Adipocyte (in vitro differentiated cells): ENCODE data around the gene CSMD2.
A peak's percentile ranks its signal among the peaks of the same experiment; 100 is the strongest.

Experiments used
- DNase-seq: peaks from one replicate; pipeline ENCODE4 v3.0.0-alpha.2; 2015; ENCODE audit warnings: low read depth
- H3K27me3 ChIP-seq: replicated peaks from 2 replicates; pipeline ENCODE4 v1.7.0; 2013; ENCODE audit warnings: mild to moderate bottlenecking, low read length, moderate library complexity; ENCODE audit not compliant: control insufficient read depth, insufficient read depth
- H3K36me3 ChIP-seq: 2 replicates; pipeline ENCODE4 v1.7.0; 2013; ENCODE audit warnings: low read length, mild to moderate bottlenecking, moderate library complexity; ENCODE audit not compliant: control insufficient read depth, insufficient read depth, severe bottlenecking
- H3K4me1 ChIP-seq: 2 replicates; pipeline ENCODE4 v1.7.0; 2013; ENCODE audit warnings: mild to moderate bottlenecking, low read length, moderate library complexity; ENCODE audit not compliant: control insufficient read depth, insufficient read depth
- H3K4me3 ChIP-seq: 2 replicates; pipeline ENCODE4 v1.7.0; 2013; ENCODE audit warnings: mild to moderate bottlenecking, low read length, moderate library complexity
- H3K9ac ChIP-seq: 2 replicates; pipeline ENCODE4 v1.7.0; 2013; ENCODE audit warnings: mild to moderate bottlenecking, low read length, moderate library complexity
- H3K9me3 ChIP-seq: 2 replicates; pipeline ENCODE4 v1.7.0; 2013; ENCODE audit warnings: mild to moderate bottlenecking, low read length, moderate library complexity; ENCODE audit not compliant: control insufficient read depth

CSMD2 gene

DNA sequence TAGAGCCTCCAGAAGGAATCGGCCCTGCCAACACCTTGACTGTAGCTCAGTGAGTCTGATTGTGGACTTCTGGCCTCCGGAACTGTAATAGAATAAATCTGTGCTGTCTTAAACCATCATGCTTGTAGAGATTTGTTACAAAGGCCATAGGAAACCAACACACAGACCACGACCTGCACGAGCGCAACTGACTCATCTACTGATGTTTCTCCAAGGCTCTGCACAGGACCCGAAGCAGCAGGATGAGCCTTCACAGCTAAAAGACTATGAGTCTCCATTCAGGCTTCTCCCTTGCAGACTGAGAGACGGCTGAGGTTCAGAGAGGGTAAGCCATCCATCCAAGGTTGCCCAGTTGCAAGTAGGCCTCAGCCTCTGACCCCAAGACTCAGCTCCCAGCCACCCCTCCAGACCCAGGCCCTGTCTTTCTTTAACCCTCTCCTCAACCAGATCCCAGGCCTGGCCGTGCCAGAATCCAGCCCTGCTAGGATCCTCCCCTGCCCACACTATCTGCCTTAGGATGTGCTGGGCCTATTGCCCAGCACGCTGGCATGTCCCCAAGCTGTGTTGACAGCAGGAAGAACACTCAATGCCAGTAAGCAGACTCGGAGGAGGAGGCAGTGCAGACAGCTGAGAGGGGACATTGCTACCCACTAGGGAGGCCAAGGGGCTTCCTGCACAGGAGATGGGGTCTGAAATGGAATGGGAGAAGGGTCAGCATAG is 192.2 kb downstream of the CSMD2 start:
- peaks cover 44% of the 10 kb centered on the region for H3K4me1 ChIP-seq
- no peaks in the 10 kb centered on the region for H3K36me3 ChIP-seq
- H3K9me3 ChIP-seq, result no peaks in the 10 kb centered on the region
- no peak overlapping the region for H3K9ac ChIP-seq
- no peak overlapping the region for H3K4me3 ChIP-seq
- no peaks in the 10 kb centered on the region for H3K27me3 ChIP-seq
- DNase-seq, result no peak

DNA sequence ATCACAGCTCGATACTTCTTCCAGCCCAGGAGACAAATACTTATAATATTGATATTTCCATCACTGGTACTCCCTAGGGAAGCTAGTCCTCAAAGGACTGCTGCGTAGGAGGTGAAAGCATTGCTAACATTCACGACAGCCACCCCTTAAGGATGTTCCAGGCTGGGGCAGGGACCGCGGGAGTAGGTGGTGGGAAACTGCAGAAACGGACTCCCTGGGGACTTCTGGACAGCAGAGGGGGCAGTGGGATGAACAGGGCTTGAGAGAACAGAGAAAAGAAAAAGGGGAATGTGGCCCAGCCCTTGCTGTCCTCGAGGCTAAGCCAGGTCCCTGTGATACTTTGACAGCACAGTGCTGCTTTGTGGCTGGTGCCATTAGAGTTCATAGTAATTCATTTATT is 193.1 kb downstream of the CSMD2 start:
- no peaks in the 10 kb centered on the region for H3K9me3 ChIP-seq
- H3K4me3 ChIP-seq, result peak overlapping the region; percentile 5
- no peaks in the 10 kb centered on the region for H3K36me3 ChIP-seq
- H3K4me1 ChIP-seq, result peaks cover 45% of the 10 kb centered on the region
- H3K9ac ChIP-seq, result peak overlapping the region; percentile 39
- no peak for DNase-seq
- no peaks in the 10 kb centered on the region for H3K27me3 ChIP-seq

DNA sequence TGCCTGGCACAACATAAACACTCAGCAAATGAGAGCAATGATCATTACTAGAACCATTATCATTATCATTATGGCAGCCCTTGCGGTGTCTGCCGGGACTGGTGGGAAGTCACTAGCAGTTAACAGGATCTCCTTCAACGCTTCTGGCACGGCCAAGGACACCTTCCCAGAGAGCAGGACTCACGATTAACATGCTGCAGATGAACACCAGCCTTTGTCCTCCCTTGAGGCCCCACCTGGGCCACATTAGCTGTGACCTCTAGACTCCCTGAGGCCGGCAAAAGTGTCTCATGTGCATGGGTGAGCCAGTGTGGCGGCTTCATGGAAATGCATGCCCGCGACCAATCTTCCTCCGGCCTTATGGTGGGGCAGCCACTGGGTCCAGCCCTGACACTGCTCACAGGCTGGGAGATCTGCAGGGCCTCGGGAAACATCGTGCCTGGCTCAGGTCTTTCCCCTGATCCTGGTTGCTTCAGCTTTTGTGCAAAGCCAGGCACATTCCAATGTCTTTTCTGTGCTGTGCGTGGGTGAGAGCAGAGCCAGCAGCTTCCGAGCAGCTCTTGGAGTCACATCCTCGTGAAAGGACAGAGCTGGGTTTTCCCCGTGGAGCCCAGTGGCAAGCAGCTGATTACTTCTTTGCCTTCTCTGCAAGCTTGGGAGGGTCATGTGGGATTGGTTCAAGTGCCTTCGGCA is 193.9 kb downstream of the CSMD2 start:
- Histone ChIP-seq H3K4me1 (peaks cover 52% of the 10 kb centered on the region), H3K36me3 (no peaks in the 10 kb centered on the region), H3K9ac (peak overlapping the region; percentile 39), H3K27me3 (no peaks in the 10 kb centered on the region), H3K4me3 (peak overlapping the region; percentile 5), H3K9me3 (no peaks in the 10 kb centered on the region)
- DNase-seq, result peak; percentile 22

DNA sequence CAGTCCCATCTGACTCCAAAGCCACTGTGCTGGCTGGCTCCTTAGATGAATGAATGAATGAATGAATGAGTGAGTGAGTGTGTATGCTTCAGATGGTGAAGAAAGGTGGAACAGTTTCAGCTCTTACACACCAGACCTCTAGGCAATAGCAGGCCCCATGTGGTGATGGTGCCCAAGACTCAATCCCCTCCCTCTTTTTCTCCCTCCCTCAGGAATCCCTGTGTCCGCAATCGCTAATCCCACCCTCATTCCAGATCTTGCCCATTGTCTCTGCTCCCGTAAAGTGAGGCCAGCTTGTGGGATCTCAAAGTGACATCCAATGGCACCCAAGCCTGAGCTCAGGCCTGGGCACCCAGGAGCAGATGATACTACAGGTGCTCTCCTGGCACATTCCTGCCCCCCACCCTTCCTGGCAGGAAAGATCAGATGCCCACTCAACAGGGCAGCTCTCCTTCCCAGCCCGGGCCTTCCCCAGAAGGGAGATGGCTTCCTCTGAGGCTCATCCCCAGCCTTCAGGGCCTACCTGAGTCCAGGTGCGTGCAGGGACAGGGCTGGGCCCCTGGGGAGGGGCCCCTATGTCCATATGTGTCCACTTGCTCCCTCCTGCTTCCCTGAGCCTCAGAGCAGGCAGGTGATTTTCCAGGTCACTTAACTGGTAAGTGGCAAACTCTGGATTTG is 194.7 kb downstream of the CSMD2 start:
- H3K9ac ChIP-seq, result peak overlapping the region; percentile 21
- H3K4me1 ChIP-seq, result peaks cover 61% of the 10 kb centered on the region
- H3K36me3 ChIP-seq, result no peaks in the 10 kb centered on the region
- no peaks in the 10 kb centered on the region for H3K9me3 ChIP-seq
- H3K27me3 ChIP-seq, result no peaks in the 10 kb centered on the region
- no peak for DNase-seq
- no peak overlapping the region for H3K4me3 ChIP-seq

DNA sequence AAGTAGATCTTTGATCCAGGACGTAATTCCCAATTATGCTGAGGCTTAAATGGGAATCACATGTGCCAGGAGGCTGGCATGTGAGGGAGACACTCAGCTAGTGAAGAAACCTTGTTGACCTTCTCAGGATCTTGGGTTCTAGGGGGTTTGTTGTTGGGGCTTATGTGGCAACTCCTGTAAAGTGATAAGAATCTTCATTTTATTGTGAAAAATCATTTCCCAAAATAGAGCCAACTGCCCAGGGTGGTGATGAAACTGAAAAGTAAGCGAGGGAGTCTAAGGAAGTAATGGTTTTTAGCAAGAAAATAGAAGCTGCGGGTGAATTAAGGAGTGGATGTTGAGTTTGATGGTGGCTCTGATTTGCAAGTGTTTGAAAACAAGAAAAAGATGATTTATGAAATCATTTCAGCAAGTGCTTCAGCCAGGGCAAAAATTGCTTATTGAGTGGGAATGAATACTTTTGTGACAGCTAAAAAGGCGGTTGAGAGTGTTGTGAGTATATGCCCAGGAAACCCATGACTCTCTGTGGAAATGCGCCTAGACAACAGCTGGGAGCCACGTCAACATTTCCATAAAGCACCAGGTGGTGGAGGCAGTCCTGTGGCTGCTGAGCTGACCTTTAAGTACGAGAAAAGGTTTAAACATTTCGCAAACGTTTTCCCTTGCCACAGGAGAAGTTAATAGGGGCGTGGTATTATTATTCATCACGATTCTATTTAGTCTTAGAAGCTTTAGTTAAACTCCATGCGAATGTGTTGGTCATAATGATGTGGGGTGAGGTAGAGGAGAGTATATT is 198.5 kb downstream of the CSMD2 start:
- Histone ChIP-seq H3K9me3 (no peaks in the 10 kb centered on the region), H3K4me1 (peaks cover 36% of the 10 kb centered on the region), H3K9ac (no peak overlapping the region), H3K36me3 (no peaks in the 10 kb centered on the region), H3K4me3 (no peak overlapping the region), H3K27me3 (no peaks in the 10 kb centered on the region)
- DNase-seq, result peak; percentile 11

DNA sequence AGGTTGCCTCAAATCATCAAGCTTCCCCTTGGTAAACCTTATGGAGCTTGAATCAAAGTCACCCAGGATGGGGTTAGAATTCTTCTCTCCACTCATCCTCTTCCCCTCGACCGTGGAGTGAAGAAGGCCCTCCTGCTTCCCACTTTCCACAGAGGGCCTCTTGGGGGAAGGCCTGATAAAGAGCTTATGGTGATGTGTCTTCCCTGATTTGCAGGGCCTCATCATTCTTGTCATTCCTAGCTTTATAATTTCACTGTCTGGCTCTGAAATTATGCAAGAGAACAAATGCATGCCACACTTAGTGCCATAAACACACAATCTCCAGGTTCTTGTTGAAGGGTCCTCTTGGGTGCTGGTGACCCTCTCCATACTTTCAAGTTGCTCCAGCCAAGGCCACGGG is 199.9 kb downstream of the CSMD2 start:
- Histone ChIP-seq H3K36me3 (no peaks in the 10 kb centered on the region), H3K9ac (no peak overlapping the region)

DNA sequence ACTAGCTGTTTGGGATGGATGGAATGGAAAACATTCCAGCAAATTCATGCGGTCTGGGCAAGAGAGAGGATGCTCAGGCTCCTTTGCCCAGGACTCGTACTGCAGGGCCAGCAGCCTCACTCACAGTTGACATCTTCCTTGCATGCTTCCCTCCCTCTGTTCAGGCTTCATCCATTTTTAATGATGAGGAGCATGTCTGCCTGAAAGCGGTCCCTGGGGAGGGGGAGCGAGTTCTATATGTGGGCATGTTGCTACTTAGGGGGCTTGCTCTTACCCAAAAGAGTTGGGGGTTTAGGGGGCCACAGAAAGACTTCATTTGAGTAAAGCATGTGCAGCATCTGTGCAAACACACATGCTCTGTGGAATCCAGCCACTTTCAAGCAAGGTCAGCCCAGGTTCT is 203.0 kb downstream of the CSMD2 start:
- Histone ChIP-seq H3K9ac (no peak overlapping the region), H3K4me3 (no peak overlapping the region), H3K4me1 (peaks cover 26% of the 10 kb centered on the region), H3K36me3 (no peaks in the 10 kb centered on the region), H3K27me3 (no peaks in the 10 kb centered on the region), H3K9me3 (no peaks in the 10 kb centered on the region)
- DNase-seq, result no peak

More for the DNA sequence above, 199.9 kb downstream of the CSMD2 start:
- peaks cover 26% of the 10 kb centered on the region for H3K4me1 ChIP-seq
- peak overlapping the region; percentile 32 for H3K4me3 ChIP-seq
- DNase-seq, result peak; percentile 43
- no peaks in the 10 kb centered on the region for H3K27me3 ChIP-seq
- H3K9me3 ChIP-seq, result no peaks in the 10 kb centered on the region

DNA sequence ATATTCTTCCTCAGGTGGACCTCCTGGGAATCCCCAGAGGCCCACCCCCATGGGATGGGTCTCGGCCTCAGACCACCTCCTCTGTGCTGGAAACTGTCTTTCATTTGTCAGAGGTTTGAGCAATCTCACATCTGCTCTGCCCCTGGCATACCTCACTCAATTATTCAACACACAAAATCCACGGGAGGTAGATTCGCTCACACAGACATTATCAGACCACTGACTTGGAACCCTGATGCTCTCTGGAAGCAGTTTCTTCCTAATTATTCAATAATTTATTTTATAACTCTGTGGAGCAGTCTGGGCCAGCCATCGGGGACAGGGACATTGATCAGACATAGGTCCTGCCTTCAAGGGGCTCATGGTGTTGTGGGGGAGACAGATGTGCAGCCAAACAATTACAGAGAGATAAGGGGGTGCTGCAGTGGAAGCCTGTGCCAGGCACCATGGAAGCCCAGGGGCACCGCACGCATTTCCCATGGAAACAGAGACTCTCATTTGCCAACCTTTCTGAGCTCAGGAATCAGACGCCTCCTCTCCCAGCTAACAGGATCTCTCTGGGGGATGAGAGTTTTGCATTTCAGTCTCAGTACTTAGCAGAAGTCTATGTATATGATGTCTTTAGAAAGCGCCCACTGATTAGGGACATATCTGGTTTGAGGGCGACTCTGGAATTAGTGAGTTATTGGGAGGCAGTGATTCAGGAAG is 204.7 kb downstream of the CSMD2 start:
- Histone ChIP-seq H3K4me1 (peaks cover 13% of the 10 kb centered on the region), H3K9me3 (no peaks in the 10 kb centered on the region), H3K36me3 (no peaks in the 10 kb centered on the region), H3K4me3 (no peak overlapping the region), H3K9ac (no peak overlapping the region), H3K27me3 (no peaks in the 10 kb centered on the region)
- no peak for DNase-seq

DNA sequence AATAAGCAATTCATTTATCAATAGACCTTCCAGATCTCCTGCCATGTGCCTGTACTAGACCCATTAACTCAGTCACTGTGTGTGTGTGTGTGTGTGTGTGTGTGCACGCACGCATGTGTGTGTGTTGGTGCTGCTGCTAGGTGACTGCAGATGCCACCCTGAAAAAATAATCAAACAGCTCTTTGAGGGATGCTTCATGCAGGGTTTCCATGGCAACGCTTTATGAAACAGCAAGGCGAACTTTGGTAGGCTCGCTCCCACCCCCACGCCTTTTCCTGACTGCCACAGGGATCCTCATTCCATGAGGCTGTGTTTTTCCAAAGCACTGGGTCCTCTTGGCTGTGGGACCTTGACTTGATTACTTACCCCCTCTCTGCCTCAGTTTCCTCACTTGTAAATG is 207.2 kb downstream of the CSMD2 start:
- Histone ChIP-seq H3K27me3 (no peaks in the 10 kb centered on the region), H3K4me1 (peaks cover 3% of the 10 kb centered on the region), H3K4me3 (no peak overlapping the region), H3K9ac (no peak overlapping the region), H3K9me3 (no peaks in the 10 kb centered on the region), H3K36me3 (no peaks in the 10 kb centered on the region)
- no peak for DNase-seq

DNA sequence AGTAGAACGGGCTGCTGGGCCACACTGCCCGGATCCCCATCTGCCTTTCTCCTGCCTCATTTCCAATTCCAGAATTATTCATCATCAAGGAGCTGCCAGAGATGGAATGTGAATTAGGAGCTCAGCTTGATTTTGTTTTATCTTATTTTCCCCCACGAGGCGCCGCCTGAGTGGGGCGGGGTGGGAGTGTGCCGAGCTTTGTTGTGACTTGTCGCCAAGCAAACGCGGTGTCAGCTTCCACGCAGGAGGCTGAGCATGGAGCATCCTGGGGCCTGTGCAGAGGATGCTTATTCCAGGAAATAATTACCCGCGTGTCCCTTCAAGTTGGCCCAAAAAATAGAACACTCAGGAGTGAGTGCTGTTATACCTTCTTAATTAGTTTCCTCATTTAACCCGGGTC is 209.9 kb downstream of the CSMD2 start:
- H3K9me3 ChIP-seq, result no peaks in the 10 kb centered on the region
- DNase-seq, result no peak
- H3K4me1 ChIP-seq, result peaks cover 3% of the 10 kb centered on the region
- no peaks in the 10 kb centered on the region for H3K36me3 ChIP-seq
- no peaks in the 10 kb centered on the region for H3K27me3 ChIP-seq
- no peak overlapping the region for H3K9ac ChIP-seq
- H3K4me3 ChIP-seq, result no peak overlapping the region
